Measurements from ENCODE around the gene DNAJB6.

The DNAJB6 gene

DNA sequence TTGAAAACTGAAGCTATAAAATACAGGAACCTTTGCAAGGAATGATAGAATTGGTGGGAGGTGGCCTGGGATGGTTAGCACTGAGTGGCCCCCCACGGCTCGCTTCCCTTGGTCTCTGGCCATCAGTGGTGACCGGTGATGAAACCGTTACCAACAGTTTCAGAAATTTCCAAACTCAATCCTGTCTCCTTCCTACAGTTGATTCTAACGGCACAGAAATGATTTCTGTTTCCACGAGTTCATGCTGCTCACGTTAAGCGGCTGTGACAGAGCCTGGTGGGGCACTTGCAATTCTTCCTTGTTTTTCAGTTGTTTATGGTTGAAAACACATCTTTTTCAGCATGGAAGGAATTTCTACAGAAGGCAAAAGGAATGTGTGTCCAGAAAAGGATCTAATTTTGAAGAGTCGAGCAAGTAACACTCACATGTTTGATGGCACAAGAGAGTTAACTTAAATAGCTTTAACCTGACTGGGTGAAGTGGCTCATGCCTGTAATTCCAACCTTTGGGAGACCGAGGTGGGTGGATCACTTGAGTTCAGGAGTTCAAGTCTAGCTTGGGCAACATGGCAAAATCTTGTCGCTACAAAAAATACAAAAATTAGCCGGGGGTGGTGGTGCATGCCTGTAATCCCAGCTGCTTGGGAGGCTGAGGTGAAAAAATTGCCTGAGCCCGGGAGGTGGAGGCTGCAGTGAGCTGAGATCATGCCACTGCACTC lies 100.1 kb downstream of the DNAJB6 start:
- no peaks in the 10 kb centered on the region for H3K9me3 ChIP-seq
- no peak overlapping the region for H3K4me3 ChIP-seq (ENCODE audit: low read depth, low read length)
- TF ChIP-seq, protein P1, sequence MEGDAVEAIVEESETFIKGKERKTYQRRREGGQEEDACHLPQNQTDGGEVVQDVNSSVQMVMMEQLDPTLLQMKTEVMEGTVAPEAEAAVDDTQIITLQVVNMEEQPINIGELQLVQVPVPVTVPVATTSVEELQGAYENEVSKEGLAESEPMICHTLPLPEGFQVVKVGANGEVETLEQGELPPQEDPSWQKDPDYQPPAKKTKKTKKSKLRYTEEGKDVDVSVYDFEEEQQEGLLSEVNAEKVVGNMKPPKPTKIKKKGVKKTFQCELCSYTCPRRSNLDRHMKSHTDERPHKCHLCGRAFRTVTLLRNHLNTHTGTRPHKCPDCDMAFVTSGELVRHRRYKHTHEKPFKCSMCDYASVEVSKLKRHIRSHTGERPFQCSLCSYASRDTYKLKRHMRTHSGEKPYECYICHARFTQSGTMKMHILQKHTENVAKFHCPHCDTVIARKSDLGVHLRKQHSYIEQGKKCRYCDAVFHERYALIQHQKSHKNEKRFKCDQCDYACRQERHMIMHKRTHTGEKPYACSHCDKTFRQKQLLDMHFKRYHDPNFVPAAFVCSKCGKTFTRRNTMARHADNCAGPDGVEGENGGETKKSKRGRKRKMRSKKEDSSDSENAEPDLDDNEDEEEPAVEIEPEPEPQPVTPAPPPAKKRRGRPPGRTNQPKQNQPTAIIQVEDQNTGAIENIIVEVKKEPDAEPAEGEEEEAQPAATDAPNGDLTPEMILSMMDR (IDR thresholded peaks at IDR 0.05; ENCODE audit: low read depth, low read length): no peak
- DNase-seq: no peak
- H3K36me3 ChIP-seq: no peaks in the 10 kb centered on the region
- H3K27me3 ChIP-seq: no peaks in the 10 kb centered on the region
- H3K4me1 ChIP-seq: no peaks in the 10 kb centered on the region

DNA sequence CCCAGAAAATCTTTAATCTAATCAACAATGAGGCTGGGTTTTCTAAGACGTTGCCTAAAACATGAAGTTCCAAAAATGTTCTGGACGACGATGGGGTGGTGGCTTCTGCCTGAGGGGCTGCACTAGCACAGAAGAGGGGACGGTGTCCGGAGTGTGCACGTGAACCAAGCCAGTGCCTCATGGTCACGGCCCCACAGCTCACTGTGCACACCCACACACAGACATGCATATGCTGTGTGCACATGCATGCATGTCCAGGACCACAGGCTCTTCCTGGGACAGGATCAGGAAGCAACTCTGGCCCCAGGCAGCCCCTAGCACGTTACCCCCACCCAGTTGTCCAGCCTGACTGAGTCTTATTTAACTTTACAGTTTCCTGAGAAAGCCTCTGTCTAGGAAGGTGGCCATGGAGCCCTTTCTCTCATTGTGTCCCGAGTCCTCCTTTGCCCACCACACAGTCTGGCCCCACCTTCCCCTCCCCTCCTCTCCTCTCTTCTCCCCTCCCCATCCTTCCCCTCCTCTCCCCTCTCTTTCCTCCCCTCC lies 100.8 kb downstream of the DNAJB6 start:
- H3K4me1 ChIP-seq: no peaks in the 10 kb centered on the region
- TF ChIP-seq, protein P1 (IDR thresholded peaks at IDR 0.05; ENCODE audit: low read depth, low read length): no peak
- no peak for DNase-seq
- no peaks in the 10 kb centered on the region for H3K27me3 ChIP-seq
- H3K9me3 ChIP-seq: no peaks in the 10 kb centered on the region
- H3K36me3 ChIP-seq: no peaks in the 10 kb centered on the region
- H3K4me3 ChIP-seq (ENCODE audit: low read depth, low read length): no peak overlapping the region

DNA sequence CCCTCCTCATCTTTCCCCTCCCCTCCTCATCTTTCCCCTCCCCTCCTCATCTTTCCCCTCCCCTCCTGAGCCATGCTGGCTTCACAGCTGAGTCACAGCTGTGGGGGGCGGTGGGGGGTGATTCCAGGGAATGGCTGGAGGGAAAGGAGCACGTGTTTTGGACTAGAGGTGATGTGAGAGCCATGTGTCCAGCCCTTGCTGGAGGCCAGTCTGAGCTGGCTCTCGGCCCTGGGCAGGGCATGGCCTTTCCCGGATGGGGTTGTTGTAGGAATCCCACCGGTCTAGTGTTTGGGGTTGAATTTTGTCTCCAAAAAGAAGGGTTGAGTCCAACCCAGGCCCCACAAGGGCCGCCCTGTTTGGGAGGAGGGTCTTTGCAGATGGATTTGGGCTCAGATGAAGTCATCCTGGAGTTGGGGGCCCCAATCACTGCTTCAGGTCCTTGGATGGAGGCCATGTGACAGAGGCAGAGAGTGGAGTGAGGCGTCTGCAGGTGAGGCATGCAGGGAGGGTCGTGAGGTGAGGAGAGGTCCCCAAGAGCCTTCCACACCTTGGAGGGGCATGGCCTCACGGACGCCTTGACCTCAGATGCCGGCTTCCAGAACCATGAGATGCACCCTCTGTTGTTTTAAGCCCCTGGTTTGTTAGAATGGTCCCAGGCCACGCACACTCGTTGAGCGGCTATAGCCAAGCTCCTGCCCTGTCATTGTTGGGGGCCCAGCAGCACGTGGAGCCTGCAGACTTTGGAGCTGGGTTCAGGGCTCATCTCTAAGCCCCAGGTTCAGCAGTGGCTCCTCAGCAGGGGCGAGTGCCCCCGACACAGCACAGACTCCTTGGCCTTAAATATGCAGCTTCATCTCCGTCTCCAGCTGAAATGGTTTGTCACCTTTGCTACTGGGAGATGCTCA lies 101.6 kb downstream of the DNAJB6 start:
- TF ChIP-seq, protein P1 (IDR thresholded peaks at IDR 0.05; ENCODE audit: low read depth, low read length): no peak

DNA sequence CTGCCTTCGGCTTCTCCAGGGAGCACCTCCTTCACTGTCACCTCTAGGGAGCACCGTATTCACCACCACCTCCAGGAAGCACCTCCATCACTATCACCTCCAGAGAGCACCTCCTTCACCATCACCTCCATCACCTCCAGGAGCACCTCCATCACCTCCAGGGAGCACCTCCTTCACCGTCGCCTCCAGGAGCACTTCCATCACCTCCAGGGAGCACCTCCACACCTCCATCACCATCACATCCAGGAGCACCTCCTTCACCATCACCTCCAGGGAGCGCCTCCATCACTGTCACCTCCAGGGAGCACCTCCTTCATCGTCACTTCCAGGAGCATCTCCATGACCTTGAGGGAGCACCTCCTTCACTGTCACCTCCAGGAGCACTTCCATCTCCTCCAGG lies 102.3 kb downstream of the DNAJB6 start:
- TF ChIP-seq, protein P1 (IDR thresholded peaks at IDR 0.05; ENCODE audit: low read depth, low read length): no peak
- H3K4me1 ChIP-seq: no peaks in the 10 kb centered on the region
- no peaks in the 10 kb centered on the region for H3K36me3 ChIP-seq
- no peak for DNase-seq
- H3K27me3 ChIP-seq: no peaks in the 10 kb centered on the region; the same call in 1 of the 2 replicates
- no peak overlapping the region for H3K4me3 ChIP-seq (ENCODE audit: low read depth, low read length)
- H3K9me3 ChIP-seq: no peaks in the 10 kb centered on the region; the same call in 1 of the 2 replicates

More for the DNA sequence above, 101.6 kb downstream of the DNAJB6 start:
- DNase-seq: no peak
- no peaks in the 10 kb centered on the region for H3K27me3 ChIP-seq
- no peak overlapping the region for H3K4me3 ChIP-seq (ENCODE audit: low read depth, low read length)
- no peaks in the 10 kb centered on the region for H3K36me3 ChIP-seq
- no peaks in the 10 kb centered on the region; the same call in 1 of the 2 replicates for H3K9me3 ChIP-seq
- no peaks in the 10 kb centered on the region for H3K4me1 ChIP-seq

DNA sequence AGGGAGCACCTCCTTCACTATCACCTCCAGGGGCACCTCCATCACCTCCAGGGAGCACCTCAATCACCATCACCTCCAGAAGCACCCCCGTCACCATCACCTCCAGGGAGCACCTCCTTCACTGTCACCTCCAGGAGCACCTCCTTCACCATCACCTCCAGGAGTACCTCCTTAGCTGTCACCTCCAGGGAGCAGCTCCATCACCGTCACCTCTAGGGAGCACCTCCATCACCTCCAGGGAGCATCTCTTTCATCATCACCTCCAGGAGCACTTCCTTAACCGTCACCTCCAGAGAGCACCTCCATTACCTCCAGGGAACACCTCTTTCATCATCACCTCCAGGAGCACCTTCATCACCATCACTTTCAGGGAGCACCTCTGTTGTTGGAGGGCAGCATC lies 103.0 kb downstream of the DNAJB6 start:
- no peaks in the 10 kb centered on the region for H3K36me3 ChIP-seq
- H3K4me3 ChIP-seq (ENCODE audit: low read depth, low read length): no peak overlapping the region
- peaks cover 5% of the 10 kb centered on the region; the same call in 1 of the 2 replicates for H3K27me3 ChIP-seq
- DNase-seq: no peak
- TF ChIP-seq, protein P1 (IDR thresholded peaks at IDR 0.05; ENCODE audit: low read depth, low read length): no peak
- no peaks in the 10 kb centered on the region; the same call in 1 of the 2 replicates for H3K9me3 ChIP-seq
- H3K4me1 ChIP-seq: no peaks in the 10 kb centered on the region
